A673 (cell line): ENCODE results near the gene PFKL.

Source experiments
- EZH2 ChIP-seq: fragments of 200-600 bp; sonication (generic); IDR thresholded peaks from 2 replicates; pipeline ENCODE4 v1.6.1; 2017; ENCODE audit warnings: borderline replicate concordance, low read depth, mild to moderate bottlenecking, mixed read lengths, antibody characterized with exemption, low read length; ENCODE audit not compliant: poor library complexity, severe bottlenecking
- TF ChIP-seq, protein P1 (sequence below): fragments of 300-800, 200-600 bp; sonication (generic); conservative IDR thresholded peaks from 2 replicates; pipeline ENCODE4 v1.5.1; 2017; ENCODE audit warnings: low read depth, mild to moderate bottlenecking, antibody characterized with exemption, low read length, moderate library complexity, mixed read lengths

- TF ChIP-seq EZH2: no peak
- TF ChIP-seq, protein P1, sequence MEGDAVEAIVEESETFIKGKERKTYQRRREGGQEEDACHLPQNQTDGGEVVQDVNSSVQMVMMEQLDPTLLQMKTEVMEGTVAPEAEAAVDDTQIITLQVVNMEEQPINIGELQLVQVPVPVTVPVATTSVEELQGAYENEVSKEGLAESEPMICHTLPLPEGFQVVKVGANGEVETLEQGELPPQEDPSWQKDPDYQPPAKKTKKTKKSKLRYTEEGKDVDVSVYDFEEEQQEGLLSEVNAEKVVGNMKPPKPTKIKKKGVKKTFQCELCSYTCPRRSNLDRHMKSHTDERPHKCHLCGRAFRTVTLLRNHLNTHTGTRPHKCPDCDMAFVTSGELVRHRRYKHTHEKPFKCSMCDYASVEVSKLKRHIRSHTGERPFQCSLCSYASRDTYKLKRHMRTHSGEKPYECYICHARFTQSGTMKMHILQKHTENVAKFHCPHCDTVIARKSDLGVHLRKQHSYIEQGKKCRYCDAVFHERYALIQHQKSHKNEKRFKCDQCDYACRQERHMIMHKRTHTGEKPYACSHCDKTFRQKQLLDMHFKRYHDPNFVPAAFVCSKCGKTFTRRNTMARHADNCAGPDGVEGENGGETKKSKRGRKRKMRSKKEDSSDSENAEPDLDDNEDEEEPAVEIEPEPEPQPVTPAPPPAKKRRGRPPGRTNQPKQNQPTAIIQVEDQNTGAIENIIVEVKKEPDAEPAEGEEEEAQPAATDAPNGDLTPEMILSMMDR: no peak
Measured at GRCh38 chr21:44349416-44349846, 49.6 kb downstream of the PFKL start.
